Stomach (tissue), 9 donors: ENCODE data around the gene BCL2L11. TPM values are rescaled to one million over a fixed set of nuclear protein-coding genes. Genes with fewer than 3 reads are reported as not detected.

Experiments used
- DNase-seq, 2 donors: peaks; one replicate each; pipeline versions ENCODE4 v3.0.0 to v3.0.0-alpha.2; 2013 to 2019
- H3K27ac ChIP-seq, 5 donors: fragments of 200-600 bp in 4 of 5; sonication (generic) in 4 of 5; one replicate each; pipeline ENCODE4 v1.5.1; 2013 to 2019; ENCODE audit warnings: mild to moderate bottlenecking in 1 of 5, moderate library complexity in 1 of 5
- H3K27me3 ChIP-seq, 3 donors: fragments of 200-600 bp; sonication (generic); one replicate each; pipeline ENCODE4 v1.5.1; 2017 to 2019; ENCODE audit warnings: mixed run types in 1 of 3
- H3K36me3 ChIP-seq, 4 donors: fragments of 200-600 bp; sonication (generic); 1 replicate in 3 of 4; 2 replicates in 1 of 4; pipeline ENCODE4 v1.5.1; 2016 to 2019
- H3K4me1 ChIP-seq, 4 donors: fragments of 200-600 bp; sonication (generic); one replicate each; pipeline ENCODE4 v1.5.1; 2016 to 2019
- H3K4me3 ChIP-seq, 4 donors: fragments of 200-600 bp; sonication (generic) in 3 of 4; one replicate each; pipeline ENCODE4 v1.5.1; 2016 to 2019; ENCODE audit warnings: mild to moderate bottlenecking in 1 of 4
- H3K9me3 ChIP-seq, 4 donors: fragments of 200-600 bp; sonication (generic); one replicate each; pipeline ENCODE4 v1.5.1; 2016 to 2019
- EP300 ChIP-seq: sonication (generic); formaldehyde crosslinking; IDR thresholded peaks from one replicate; pipeline ENCODE4 v1.6.1; 2017; ENCODE audit warnings: antibody characterized with exemption
- POLR2A ChIP-seq, 4 donors: fragments of 450-650 bp; IDR thresholded peaks; one replicate each; pipeline ENCODE4 v1.6.1; 2016; ENCODE audit warnings: antibody characterized with exemption in 4 of 4, control low read depth in 2 of 4, mild to moderate bottlenecking in 1 of 4, moderate library complexity in 1 of 4
- POLR2AphosphoS5 ChIP-seq, 3 donors: sonication (generic); formaldehyde crosslinking; IDR thresholded peaks; one replicate each; pipeline ENCODE4 v1.6.1; 2016; ENCODE audit warnings: antibody characterized with exemption in 3 of 3
- WGBS, 5 donors: extraction: QIAGEN DNeasy Blood & Tissue Kit in 3 of 5; methylation state at CpG; one replicate each; pipeline versions ENCODE4 v1.1.5 to v1.1.7; 2013 to 2018; 5-methylcytosine and 5-hydroxymethylcytosine counted together
- intact Hi-C: fragments of 100-400 bp; cut with DNase I; formaldehyde crosslinking; loops from one replicate; pipeline ENCODE4 v1.15.1; 2023; ENCODE audit warnings: low total_unique reads
- polyA plus RNA-seq, 3 donors: library from polyadenylated mRNA; stranded (reverse); fragments of 200-250 nt; gene quantifications; one replicate each; pipeline ENCODE4 v1.2.3, GENCODE V29; 2013
- total RNA-seq, 5 donors: library from RNA; depleted of rRNA; stranded (reverse); fragments of >200 nt; gene quantifications; one replicate each; pipeline versions ENCODE4 v1.1.0 to v1.2.3, GENCODE V29; 2014 to 2016
- TF ChIP-seq, protein P1 (sequence below), 7 experiments: fragments of 450-650 bp in 4 of 7; fragments of 200-600 bp in 3 of 7; sonication (generic) in 3 of 7; IDR thresholded peaks; one replicate each; pipeline ENCODE4 v1.5.1; 2016 to 2019; ENCODE audit warnings: antibody characterized with exemption in 7 of 7, control low read depth in 2 of 7, mild to moderate bottlenecking in 1 of 7
- donor health status: healthy with polysubstance abuse.
- donor health status: Bipolar disorder and iron deficiency.
- donor health status: healthy.

Gene BCL2L11
- total and polyA plus RNA-seq, 8 donors, result 0.29 to 41.2 (median 4.8) TPM

DNA sequence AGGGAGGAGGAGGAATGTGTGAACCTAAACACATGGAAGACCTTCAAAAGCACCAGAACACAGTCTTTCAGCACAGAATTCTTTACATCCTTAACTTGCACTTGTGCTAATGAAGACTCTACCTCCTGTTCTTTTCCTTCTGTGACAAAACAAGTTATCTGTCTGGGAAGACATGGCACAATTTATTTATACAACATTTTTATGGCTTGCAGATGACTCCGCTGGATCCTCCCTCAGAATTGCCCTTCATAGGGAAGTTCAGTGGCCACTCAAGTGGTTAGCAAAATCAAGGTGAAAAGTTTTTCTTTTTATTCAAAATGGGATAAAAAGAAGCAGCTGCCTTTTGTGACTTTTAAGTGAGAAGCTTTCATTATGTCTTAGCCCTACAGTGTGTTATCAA is 21.4 kb downstream of the BCL2L11 start:
- peaks cover 0 to 29% (median 14%) of the 10 kb centered on the region in 4 donors for H3K36me3 ChIP-seq
- H3K9me3 ChIP-seq, result no peaks in the 10 kb centered on the region
- H3K27ac ChIP-seq, result no peak overlapping the region
- no peaks in the 10 kb centered on the region for H3K27me3 ChIP-seq
- TF ChIP-seq POLR2A (IDR thresholded peaks at IDR 0.05), result no peak
- no peak for TF ChIP-seq POLR2AphosphoS5 (IDR thresholded peaks at IDR 0.05)
- TF ChIP-seq, protein P1, sequence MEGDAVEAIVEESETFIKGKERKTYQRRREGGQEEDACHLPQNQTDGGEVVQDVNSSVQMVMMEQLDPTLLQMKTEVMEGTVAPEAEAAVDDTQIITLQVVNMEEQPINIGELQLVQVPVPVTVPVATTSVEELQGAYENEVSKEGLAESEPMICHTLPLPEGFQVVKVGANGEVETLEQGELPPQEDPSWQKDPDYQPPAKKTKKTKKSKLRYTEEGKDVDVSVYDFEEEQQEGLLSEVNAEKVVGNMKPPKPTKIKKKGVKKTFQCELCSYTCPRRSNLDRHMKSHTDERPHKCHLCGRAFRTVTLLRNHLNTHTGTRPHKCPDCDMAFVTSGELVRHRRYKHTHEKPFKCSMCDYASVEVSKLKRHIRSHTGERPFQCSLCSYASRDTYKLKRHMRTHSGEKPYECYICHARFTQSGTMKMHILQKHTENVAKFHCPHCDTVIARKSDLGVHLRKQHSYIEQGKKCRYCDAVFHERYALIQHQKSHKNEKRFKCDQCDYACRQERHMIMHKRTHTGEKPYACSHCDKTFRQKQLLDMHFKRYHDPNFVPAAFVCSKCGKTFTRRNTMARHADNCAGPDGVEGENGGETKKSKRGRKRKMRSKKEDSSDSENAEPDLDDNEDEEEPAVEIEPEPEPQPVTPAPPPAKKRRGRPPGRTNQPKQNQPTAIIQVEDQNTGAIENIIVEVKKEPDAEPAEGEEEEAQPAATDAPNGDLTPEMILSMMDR (IDR thresholded peaks at IDR 0.05), result no peak
- no peak for TF ChIP-seq EP300
- intact Hi-C loops, result no loop called here
- H3K4me3 ChIP-seq, result no peak overlapping the region
- DNase-seq, result no peak
- 97 to 100% (median 100%) methylated on average over 1 of the region's 1 CpG for WGBS, 5 donors
- H3K4me1 ChIP-seq, result peaks cover 0 to 15% (median 8%) of the 10 kb centered on the region in 4 donors

DNA sequence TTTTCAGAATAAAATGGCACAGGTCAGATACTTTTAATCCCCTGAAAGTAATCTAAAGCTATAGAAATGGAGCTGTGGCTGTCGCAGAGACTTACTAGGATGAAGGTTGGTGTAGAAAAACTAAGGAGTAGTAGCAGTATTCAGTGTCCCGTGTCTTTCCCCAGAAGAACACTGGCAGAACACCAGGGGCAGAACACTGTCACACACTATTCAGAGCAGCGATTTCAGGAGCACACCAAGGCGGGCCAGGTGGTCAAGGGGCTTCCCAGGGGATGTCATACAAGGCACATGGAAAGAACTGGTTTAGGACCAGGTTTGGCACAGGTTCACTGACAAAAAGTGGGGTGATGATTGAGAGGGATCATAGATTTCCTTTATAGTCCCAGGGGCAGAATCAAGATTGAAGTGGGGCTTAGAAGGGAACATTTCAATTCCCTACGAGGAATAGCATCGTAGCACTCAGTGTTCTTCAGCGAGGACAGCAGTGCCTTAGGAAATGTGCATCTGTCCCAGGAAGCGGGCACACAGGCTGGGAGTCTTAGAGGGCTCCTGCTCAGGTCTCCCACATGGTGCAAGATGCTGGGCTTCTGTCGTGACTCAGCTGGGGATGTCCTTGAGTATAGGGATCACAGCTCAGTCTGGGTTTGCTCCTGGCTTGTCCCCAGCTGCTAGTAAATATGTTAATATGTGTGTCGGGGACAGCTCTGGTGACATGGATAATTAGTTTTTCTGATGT is 22.6 kb downstream of the BCL2L11 start:
- intact Hi-C loops, result no loop called here
- peaks cover 0 to 15% (median 8%) of the 10 kb centered on the region in 4 donors for H3K4me1 ChIP-seq
- H3K36me3 ChIP-seq, result peaks cover 0 to 23% (median 13%) of the 10 kb centered on the region in 4 donors
- TF ChIP-seq EP300 (no peak), POLR2AphosphoS5 (IDR thresholded peaks at IDR 0.05) (no peak), POLR2A (IDR thresholded peaks at IDR 0.05) (no peak)
- TF ChIP-seq, protein P1 (IDR thresholded peaks at IDR 0.05), result no peak
- 92 to 97% (median 94%) methylated on average over 10 of the region's 10 CpGs for WGBS, 5 donors
- H3K27ac ChIP-seq, result no peak overlapping the region
- DNase-seq, result no peak
- no peaks in the 10 kb centered on the region for H3K9me3 ChIP-seq
- no peak overlapping the region for H3K4me3 ChIP-seq
- no peaks in the 10 kb centered on the region for H3K27me3 ChIP-seq

DNA sequence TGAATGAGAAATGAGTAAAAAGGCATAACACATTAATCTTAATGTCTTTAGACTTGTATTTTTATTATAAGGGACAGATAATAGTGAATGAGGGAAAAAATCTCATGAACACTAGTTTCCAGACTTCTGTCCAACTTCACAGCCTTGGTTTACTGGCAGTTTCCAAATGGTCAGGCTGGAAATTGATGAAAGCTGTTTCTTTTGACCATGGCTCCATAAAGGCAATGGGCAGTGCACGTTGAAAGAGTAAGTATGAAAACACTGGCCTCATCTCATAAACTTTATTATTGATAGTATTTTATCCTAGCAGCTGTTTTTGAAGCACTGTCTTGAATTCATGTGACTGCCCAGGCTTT is 23.1 kb downstream of the BCL2L11 start:
- no peaks in the 10 kb centered on the region for H3K9me3 ChIP-seq
- peaks cover 0 to 16% (median 10%) of the 10 kb centered on the region in 4 donors for H3K4me1 ChIP-seq
- WGBS, 5 donors, result 78 to 87% (median 82%) methylated on average over 1 of the region's 1 CpG
- no peak for DNase-seq
- H3K36me3 ChIP-seq, result peaks cover 0 to 18% (median 10%) of the 10 kb centered on the region in 4 donors
- no peak for TF ChIP-seq POLR2AphosphoS5 (IDR thresholded peaks at IDR 0.05)
- no peak for TF ChIP-seq EP300
- no peak for TF ChIP-seq POLR2A (IDR thresholded peaks at IDR 0.05)
- TF ChIP-seq, protein P1 (IDR thresholded peaks at IDR 0.05), result no peak
- H3K27me3 ChIP-seq, result no peaks in the 10 kb centered on the region
- no peak overlapping the region for H3K27ac ChIP-seq
- intact Hi-C loops, result no loop called here
- H3K4me3 ChIP-seq, result no peak overlapping the region

DNA sequence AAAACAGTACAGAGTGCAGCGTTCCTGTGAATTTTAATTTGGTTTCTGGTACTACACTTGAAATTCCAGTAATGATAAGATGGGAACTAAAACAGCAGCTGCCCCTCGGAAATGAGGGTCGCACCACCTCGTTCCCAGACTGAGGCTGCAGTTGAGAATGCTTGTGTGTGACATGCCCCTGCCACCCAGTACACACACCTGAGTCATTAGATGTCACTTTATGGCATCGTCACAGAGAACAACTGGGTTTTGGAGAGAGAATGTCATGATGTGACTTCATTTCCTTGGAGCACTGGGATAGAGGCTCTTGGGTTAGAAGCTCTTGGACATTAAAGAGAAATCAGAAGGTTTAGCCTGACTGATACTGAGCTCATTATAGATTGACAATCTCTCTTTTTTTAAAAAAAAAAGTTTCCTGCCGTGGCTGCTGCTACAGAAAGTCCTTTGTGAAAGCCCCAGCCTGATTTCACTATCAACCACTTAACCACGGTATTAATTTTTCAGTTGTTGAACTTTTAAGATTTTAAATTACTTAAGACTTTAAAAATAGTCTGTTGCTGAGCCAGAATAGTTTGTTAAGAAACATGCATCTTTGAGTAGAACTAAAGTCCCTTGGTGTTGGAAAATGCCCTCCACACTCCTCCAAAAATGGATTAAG is 24.5 kb downstream of the BCL2L11 start:
- WGBS, 5 donors, result 83 to 88% (median 84%) methylated on average over 7 of the region's 7 CpGs
- no peaks in the 10 kb centered on the region for H3K27me3 ChIP-seq
- DNase-seq, result no peak
- TF ChIP-seq EP300, result no peak
- TF ChIP-seq POLR2AphosphoS5 (IDR thresholded peaks at IDR 0.05), result no peak
- TF ChIP-seq, protein P1 (IDR thresholded peaks at IDR 0.05), result no peak
- TF ChIP-seq POLR2A (IDR thresholded peaks at IDR 0.05), result no peak
- H3K36me3 ChIP-seq, result peaks cover 0 to 18% (median 10%) of the 10 kb centered on the region in 4 donors
- intact Hi-C loops, result no loop called here
- H3K4me1 ChIP-seq, result peaks cover 0 to 9% (median 4%) of the 10 kb centered on the region in 4 donors
- H3K27ac ChIP-seq, result no peak overlapping the region
- H3K9me3 ChIP-seq, result no peaks in the 10 kb centered on the region
- no peak overlapping the region for H3K4me3 ChIP-seq
